Endothelial cell (in vitro differentiated cells): Measurements from ENCODE around the gene SESN3. TPM values are rescaled to one million over a fixed set of nuclear protein-coding genes. Genes with fewer than 3 reads are reported as not detected.
"Not testable (repeated sequence)": the region's sequence is repeated elsewhere in the genome, so short reads cannot be mapped to it uniquely, and the experiment has no call there.

ENCODE experiments used
- DNase-seq: peaks from one replicate; pipeline ENCODE4 v3.0.0; 2021; ENCODE audit warnings: low spot score
- H3K27ac Mint-ChIP-seq: one replicate; pipeline ENCODE4 v1.8.0; 2021; ENCODE audit warnings: mixed read lengths, inconsistent platforms; ENCODE audit not compliant: unreplicated experiment
- H3K27me3 Mint-ChIP-seq: one replicate; pipeline ENCODE4 v1.8.0; 2021; ENCODE audit warnings: mild to moderate bottlenecking, moderate library complexity, mixed read lengths, inconsistent platforms; ENCODE audit not compliant: unreplicated experiment
- H3K36me3 Mint-ChIP-seq: one replicate; pipeline ENCODE4 v1.8.0; 2021; ENCODE audit warnings: mild to moderate bottlenecking, low read depth, mixed read lengths, inconsistent platforms; ENCODE audit not compliant: unreplicated experiment
- H3K4me1 Mint-ChIP-seq: one replicate; pipeline ENCODE4 v1.8.0; 2021; ENCODE audit warnings: mild to moderate bottlenecking, mixed read lengths, inconsistent platforms; ENCODE audit not compliant: unreplicated experiment
- H3K4me3 Mint-ChIP-seq: one replicate; pipeline ENCODE4 v1.8.0; 2021; ENCODE audit warnings: mild to moderate bottlenecking, mixed read lengths, inconsistent platforms; ENCODE audit not compliant: unreplicated experiment
- H3K9me3 Mint-ChIP-seq: one replicate; pipeline ENCODE4 v1.8.0; 2021; ENCODE audit warnings: mixed read lengths, inconsistent platforms; ENCODE audit not compliant: unreplicated experiment
- total RNA-seq: library from RNA; stranded (reverse); fragmentation: NEBNext Ultra II Directional; extraction: Animal tissue kit (Norgen Biotek cat#: 25700); gene quantifications from one replicate; pipeline ENCODE4 v1.2.1, GENCODE V29; 2021; ENCODE audit not compliant: unreplicated experiment
- TF ChIP-seq, protein P1 (sequence below): fragments of 200-600 bp; sonication (generic); IDR thresholded peaks from one replicate; pipeline ENCODE4 v1.5.0; 2021; ENCODE audit warnings: antibody characterized with exemption; ENCODE audit not compliant: unreplicated experiment

SESN3 gene
- total RNA-seq, 1 donor from 2014 or later, result 94.5 TPM

DNA sequence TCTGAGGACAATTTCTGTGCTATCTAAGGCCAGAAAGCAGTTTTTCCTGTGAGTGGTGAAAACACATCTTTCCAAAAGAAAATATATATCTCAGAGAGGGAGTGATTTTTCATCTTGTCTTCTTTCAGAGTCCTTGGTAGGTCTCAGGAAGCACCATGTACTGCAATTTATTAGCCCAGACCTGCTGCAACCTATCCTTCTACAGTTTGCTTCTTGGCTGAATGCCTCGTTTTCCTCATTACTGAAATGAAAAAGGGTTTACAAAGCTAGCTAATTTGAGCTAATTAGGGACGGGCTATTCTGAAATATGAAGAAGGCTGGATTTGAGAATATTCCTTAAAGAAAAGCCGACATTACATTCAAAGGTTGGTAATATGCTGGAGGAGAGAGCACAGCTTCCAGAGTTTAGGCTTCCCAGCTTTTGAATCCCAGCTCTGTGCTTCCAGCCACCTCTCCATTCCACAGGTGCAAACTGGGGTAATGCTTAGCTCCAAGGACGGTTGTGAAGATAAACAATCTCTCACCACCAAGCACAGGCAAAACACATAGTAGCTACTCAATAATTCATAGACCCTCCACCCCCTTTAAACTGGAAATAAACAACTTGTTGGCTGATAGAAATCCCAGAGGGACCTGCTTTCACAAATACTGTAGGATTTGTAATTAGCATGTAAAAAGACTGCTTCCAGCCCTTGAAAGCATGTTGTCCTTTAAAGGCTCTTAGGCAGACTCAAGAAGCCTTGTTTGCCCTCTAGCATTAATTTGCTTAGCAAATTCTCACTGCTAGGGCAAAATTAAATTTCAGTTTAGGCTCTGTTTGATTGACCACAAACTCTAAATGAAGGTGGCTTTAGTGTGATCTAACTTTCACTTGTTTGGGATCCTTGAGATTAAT, 24.5 kb upstream of the SESN3 start:
- H3K4me3 Mint-ChIP-seq, result no peak overlapping the region
- no peak for DNase-seq
- H3K4me1 Mint-ChIP-seq, result peaks cover 15% of the 10 kb centered on the region
- H3K36me3 Mint-ChIP-seq, result no peaks in the 10 kb centered on the region
- no peak overlapping the region for H3K27ac Mint-ChIP-seq
- TF ChIP-seq, protein P1, sequence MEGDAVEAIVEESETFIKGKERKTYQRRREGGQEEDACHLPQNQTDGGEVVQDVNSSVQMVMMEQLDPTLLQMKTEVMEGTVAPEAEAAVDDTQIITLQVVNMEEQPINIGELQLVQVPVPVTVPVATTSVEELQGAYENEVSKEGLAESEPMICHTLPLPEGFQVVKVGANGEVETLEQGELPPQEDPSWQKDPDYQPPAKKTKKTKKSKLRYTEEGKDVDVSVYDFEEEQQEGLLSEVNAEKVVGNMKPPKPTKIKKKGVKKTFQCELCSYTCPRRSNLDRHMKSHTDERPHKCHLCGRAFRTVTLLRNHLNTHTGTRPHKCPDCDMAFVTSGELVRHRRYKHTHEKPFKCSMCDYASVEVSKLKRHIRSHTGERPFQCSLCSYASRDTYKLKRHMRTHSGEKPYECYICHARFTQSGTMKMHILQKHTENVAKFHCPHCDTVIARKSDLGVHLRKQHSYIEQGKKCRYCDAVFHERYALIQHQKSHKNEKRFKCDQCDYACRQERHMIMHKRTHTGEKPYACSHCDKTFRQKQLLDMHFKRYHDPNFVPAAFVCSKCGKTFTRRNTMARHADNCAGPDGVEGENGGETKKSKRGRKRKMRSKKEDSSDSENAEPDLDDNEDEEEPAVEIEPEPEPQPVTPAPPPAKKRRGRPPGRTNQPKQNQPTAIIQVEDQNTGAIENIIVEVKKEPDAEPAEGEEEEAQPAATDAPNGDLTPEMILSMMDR, result no peak
- no peaks in the 10 kb centered on the region for H3K9me3 Mint-ChIP-seq
- peaks cover 3% of the 10 kb centered on the region for H3K27me3 Mint-ChIP-seq

DNA sequence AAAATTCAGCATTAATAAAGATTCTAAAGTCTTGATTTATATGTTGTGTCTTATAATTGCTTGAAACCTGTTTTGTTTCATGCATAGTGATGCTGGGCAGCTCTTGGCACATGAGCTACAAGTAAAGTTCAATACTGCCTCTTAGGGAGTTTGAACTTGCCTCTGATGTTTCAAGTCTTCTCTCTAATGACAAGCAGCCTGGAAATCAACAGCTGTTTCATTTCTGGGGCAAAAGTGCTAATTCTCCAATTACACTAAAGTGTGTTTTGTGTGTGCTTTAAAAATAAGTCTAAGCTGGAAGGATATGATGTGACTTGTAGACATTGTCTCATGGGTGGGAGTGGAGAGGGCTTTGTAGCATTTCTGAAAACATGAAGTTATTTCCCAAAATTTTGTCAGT, 23.7 kb upstream of the SESN3 start:
- Mint-ChIP-seq H3K36me3 (no peaks in the 10 kb centered on the region), H3K27ac (no peak overlapping the region), H3K27me3 (peaks cover 3% of the 10 kb centered on the region), H3K4me3 (no peak overlapping the region), H3K4me1 (peaks cover 15% of the 10 kb centered on the region), H3K9me3 (no peaks in the 10 kb centered on the region)
- DNase-seq, result no peak
- TF ChIP-seq, protein P1, result no peak

DNA sequence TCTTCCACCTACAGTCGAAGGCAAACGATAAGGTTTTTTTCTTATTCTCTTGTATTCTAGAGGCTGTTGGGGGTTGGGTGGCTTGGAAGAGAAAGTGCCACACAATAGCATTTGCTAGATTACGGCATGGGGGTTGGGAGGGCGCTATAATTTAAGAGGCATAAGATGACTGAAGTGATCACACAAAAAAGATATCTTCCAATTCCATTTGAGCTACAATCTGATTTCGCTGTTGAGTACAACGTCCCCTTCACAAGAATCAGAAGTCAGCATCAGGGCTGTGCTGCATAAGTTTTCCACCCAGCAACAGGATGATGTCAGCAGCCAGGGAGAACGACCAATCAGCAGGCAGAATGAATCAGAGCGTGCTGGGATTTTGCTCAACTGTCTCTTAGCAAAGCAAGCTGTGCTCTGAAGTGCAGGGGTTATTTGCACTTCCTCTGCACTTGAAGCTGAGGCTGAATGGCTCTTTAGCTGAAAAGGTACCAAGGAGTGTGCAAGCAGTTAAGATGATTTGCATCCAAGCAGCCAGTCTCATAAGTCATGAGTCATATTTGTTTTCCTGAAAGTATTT, 23.2 kb upstream of the SESN3 start:
- Mint-ChIP-seq H3K36me3 (no peaks in the 10 kb centered on the region), H3K4me1 (peaks cover 15% of the 10 kb centered on the region), H3K9me3 (no peaks in the 10 kb centered on the region), H3K27ac (peak overlapping the region; percentile 58), H3K27me3 (peaks cover 3% of the 10 kb centered on the region), H3K4me3 (peak overlapping the region; percentile 64)
- TF ChIP-seq, protein P1, result no peak
- peak; percentile 59 for DNase-seq

DNA sequence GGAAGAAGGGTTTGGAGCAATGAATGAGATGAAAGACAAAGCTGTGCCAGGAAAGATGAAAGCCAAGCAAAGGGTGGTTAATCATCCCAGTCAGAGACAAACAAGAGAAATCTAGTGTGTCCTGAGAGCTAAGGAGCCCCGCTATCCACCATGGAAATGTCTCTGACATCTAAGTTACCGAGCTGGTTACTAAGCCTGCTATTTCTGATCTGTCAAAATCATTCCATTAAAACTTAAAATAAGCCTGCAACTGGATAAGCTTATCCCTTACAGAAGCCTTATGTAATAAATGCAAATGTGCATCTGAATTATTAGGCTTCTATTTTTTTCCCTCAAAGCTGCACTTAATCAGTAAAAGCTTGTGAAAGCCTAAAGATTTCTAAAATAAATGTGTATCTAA, 22.1 kb upstream of the SESN3 start:
- Mint-ChIP-seq H3K27ac (no peak overlapping the region), H3K4me3 (no peak overlapping the region), H3K4me1 (peaks cover 18% of the 10 kb centered on the region), H3K27me3 (no peaks in the 10 kb centered on the region), H3K9me3 (no peaks in the 10 kb centered on the region), H3K36me3 (no peaks in the 10 kb centered on the region)
- no peak for DNase-seq
- TF ChIP-seq, protein P1, result no peak

DNA sequence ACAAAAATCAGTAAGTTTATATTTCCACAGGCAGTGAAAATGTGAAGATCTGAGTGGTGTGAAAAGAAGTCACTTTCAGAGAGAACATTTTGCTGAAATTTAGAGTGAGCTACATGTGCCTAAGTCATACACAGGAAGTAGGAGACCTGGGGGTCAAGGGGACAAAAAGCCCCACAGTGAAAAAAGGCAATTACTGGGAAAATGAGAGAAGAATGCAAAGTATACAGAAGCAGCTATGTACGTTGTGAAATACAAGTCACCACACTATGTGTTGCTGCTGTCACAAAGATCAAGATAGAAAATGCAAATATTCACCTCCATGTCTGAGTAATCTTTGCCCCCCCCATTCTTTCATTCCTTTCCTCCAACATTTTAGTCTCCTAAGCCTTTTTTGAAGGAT, 21.6 kb upstream of the SESN3 start:
- DNase-seq, result no peak
- H3K9me3 Mint-ChIP-seq, result no peaks in the 10 kb centered on the region
- H3K4me3 Mint-ChIP-seq, result no peak overlapping the region
- H3K4me1 Mint-ChIP-seq, result peaks cover 18% of the 10 kb centered on the region
- TF ChIP-seq, protein P1, result no peak
- H3K27ac Mint-ChIP-seq, result no peak overlapping the region
- no peaks in the 10 kb centered on the region for H3K36me3 Mint-ChIP-seq
- no peaks in the 10 kb centered on the region for H3K27me3 Mint-ChIP-seq

DNA sequence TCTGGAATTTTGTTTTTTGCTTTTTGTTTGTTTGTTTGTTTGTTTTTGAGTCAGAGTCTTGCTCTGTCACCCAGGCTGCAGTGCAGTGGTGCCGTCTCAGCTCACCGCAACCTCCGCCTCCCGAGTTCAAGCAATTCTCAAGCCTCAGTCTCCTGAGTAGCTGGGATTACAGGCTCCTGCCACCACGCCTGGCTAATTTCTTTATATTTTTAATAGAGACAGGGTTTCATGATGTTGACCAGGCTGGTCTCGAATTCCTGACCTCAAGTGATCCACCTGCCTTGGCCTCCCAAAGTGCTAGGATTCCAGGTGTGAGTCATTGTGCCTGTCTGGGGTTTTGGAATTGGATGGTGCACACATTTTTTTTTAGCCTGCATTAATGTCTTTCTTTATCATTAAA, 20.9 kb upstream of the SESN3 start:
- H3K27me3 Mint-ChIP-seq, H3K27ac Mint-ChIP-seq, H3K36me3 Mint-ChIP-seq, DNase-seq, H3K9me3 Mint-ChIP-seq, H3K4me3 Mint-ChIP-seq: not testable (repeated sequence)
- H3K4me1 Mint-ChIP-seq, result peaks cover 18% of the 10 kb centered on the region
